GM15510 (cell line): ENCODE measurements around the gene ADI1.

ENCODE experiments used
- POLR2A ChIP-seq: IDR thresholded peaks from 3 replicates; pipeline ENCODE4 v1.6.1; 2011; ENCODE audit warnings: borderline replicate concordance; ENCODE audit not compliant: insufficient read length; ENCODE audit errors: extremely low read depth

The ADI1 gene

GRCh38 chr2:3466482-3466863, 52.9 kb downstream of the ADI1 start:
- TF ChIP-seq POLR2A, result no peak

GRCh38 chr2:3465844-3466481, 53.4 kb downstream of the ADI1 start:
- no peak for TF ChIP-seq POLR2A

DNA sequence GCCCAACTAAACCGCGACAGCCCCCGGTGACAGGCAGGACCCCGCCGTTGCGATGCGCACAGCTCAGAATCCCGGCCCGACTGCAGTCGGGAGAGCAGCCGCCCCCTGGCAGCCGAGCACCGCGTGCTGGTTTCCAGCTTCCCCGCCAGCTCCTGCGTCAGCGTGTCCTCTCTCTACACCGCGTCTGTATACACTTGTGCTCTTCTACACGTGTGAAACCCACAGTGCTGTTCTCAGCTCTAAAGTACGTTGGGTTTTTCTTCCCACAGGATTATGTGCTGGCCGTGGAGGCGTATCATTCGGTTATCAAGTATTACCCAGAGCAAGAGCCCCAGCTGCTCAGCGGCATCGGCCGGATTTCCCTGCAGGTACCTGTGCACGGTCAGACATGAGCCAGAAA, 54.0 kb downstream of the ADI1 start:
- no peak for TF ChIP-seq POLR2A

DNA sequence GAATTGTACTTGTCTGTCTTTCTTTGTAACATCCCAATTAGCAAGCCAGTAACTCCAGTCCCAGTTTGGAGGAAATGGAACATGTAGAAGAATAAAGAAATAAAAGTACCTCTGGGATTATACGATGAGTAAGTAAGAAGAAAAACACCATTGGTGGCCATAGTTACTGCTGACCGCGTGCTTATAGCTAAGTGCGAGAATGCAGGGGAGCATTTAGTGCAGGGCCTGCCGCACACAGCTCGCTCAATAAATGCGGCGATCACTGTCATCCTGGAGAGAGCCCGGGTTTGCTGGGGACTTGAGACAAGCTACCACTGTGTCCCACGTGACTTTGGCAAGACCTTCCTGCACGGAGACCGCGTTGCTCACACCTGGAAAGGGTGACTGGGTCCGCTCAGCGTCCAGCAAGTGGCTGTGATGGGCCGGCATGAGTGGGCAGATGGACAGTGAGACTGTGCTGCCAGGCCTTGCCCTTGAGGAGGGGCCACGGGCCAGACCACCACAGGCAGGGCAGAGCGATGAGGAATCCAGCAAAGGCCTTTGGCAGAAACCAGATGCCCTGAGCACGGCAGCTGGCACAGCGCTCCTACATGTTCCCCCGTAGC, 54.8 kb downstream of the ADI1 start:
- no peak for TF ChIP-seq POLR2A

GRCh38 chr2:3463944-3464343, 55.4 kb downstream of the ADI1 start:
- TF ChIP-seq POLR2A, result no peak

DNA sequence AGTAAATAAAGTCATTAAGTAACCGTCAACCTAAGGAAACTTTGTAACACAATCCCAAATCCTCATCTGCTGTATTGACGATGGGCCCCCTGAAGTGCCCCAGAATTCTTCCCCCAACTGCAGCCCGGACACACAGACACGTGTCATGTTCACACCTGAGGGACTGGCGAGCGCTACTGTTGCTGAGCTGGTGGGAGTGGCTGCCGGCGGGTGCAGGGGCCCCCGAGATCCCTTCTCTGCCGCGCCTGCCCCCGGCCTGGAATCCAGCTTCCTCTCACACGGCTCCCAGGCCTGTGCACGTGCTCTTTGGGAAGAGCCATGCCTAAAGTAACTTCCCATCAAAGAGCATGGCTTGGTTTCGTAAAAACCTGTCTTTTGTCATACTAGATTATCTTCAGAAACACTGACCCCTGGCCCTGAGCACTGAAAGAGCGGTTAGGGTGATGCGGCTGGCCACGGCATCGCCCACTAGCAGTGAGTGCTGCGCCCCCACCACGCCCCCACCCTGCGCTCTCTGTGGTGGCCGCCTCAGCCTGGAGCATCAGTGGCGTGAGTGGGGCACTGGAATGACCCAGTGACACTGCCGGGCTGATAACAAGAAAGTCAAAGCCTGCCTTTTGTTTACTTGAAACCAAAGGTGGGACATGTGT, 56.0 kb downstream of the ADI1 start:
- TF ChIP-seq POLR2A, result no peak

DNA sequence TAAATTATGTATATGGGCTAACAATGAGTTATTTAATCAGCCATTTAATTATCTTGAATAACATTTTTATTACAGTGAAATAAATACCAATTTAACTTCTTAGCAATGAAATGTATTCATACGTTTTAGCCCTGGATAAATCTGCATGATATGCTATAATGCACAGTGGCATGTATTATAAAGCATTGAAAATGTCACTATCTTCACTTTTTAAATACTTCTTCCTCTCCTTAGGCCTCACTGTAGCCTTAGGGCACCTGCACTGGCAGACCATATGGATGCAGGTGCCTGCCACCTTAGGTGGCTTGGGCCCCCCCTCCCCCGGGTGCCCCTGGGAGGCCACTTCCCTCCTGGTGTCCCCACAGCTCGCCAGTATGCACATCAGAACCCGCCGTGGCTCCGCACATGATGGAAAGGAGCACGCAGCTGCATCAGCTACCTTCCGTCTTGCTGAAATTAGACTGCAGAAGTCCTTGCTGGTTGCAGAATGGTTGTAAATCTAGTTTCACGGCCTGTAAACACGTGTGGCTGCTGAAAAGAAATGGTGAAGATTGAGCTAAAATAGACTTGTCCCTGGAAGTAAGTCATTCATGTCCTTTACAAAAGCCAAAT, 56.7 kb downstream of the ADI1 start:
- TF ChIP-seq POLR2A, result no peak

GRCh38 chr2:3461801-3462492, 57.4 kb downstream of the ADI1 start:
- TF ChIP-seq POLR2A, result no peak

DNA sequence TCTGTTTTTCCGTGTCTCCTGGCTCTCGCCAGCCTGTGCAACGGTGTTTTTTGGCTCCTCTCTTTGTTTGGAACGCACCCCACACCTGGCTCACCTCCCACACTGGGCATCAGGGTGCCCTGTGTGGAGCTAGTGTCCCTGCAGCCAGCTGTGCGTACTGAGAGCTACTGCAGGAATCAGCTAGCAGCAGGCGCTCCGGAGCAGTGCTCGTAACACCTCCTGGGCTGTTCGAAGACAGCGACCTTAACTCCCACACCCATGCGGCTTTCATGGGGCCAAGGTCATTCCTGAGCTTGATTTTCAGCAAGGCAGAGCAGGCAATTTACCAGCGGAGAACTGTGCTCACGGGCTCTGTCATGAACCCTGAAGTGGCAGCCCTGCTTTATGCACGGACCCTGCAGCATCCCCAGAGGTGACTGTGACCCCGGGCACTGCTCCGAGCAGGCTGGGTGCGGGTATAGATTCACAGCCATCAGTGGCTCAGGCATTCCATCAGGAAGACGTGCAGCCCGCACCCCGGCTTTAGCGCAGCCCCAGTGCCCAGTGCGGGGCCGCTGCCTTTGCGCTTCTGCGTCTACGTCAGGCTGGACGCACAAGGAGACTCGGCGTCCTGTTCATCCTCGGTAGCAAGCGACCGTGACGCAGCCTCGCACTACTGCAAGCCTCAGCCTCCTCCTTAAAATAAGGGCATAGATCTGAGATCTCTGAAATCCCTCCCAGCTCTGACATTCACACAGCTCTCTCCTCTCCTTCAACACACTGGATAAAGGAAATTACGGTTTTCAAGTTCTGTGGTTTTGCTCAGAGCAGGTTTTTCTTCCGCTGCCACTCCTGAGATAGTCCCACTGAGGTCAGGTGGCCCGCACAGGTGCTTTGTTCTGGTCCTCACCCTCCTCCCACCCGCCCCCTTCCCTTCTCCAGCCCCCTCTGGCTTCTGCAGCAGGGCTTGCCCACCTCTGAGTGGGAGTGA, 58.2 kb downstream of the ADI1 start:
- no peak for TF ChIP-seq POLR2A

GRCh38 chr2:3460156-3460555, 59.2 kb downstream of the ADI1 start:
- no peak for TF ChIP-seq POLR2A

- no peak for TF ChIP-seq POLR2A
These were observed 59.9 kb downstream of the ADI1 start for GRCh38 chr2:3459185-3460015.

- no peak for TF ChIP-seq POLR2A
These were observed 60.7 kb downstream of the ADI1 start for GRCh38 chr2:3458396-3459184.
